Muscle layer of colon (tissue), 2 donors: ENCODE measurements around the gene FSTL5.

ENCODE experiments used
- H3K27ac ChIP-seq: one replicate; pipeline ENCODE4 v1.7.0; 2013; ENCODE audit warnings: low read depth, mild to moderate bottlenecking, low read length, moderate library complexity
- H3K27me3 ChIP-seq, 2 donors: one replicate each; pipeline ENCODE4 v1.7.0; 2013; ENCODE audit warnings: low read length in 2 of 2, mild to moderate bottlenecking in 2 of 2; ENCODE audit not compliant: insufficient read depth in 2 of 2, control insufficient read depth in 1 of 2
- H3K36me3 ChIP-seq: one replicate; pipeline ENCODE4 v1.7.0; 2013; ENCODE audit warnings: mild to moderate bottlenecking, low read length; ENCODE audit not compliant: insufficient read depth
- H3K4me1 ChIP-seq: one replicate; pipeline ENCODE4 v1.7.0; 2013; ENCODE audit warnings: mild to moderate bottlenecking, low read length; ENCODE audit not compliant: insufficient read depth
- H3K4me3 ChIP-seq, 2 donors: one replicate each; pipeline ENCODE4 v1.7.0; 2013; ENCODE audit warnings: low read length in 2 of 2, low read depth in 1 of 2, mild to moderate bottlenecking in 1 of 2, moderate library complexity in 1 of 2
- H3K9ac ChIP-seq: one replicate; pipeline ENCODE4 v1.7.0; 2013; ENCODE audit warnings: low read length
- H3K9me3 ChIP-seq: one replicate; pipeline ENCODE4 v1.7.0; 2013; ENCODE audit warnings: mild to moderate bottlenecking, low read length
- donor health status: abdominal sarcoma.
- donor health status: Adenocarcinoma of cecum.

The FSTL5 gene

GRCh38 chr4:162010362-162010761, 153.4 kb downstream of the FSTL5 start:
- Histone ChIP-seq H3K4me3 (no peak overlapping the region), H3K4me1 (no peaks in the 10 kb centered on the region), H3K9ac (no peak overlapping the region), H3K9me3 (no peaks in the 10 kb centered on the region), H3K27me3 (no peaks in the 10 kb centered on the region), H3K36me3 (no peaks in the 10 kb centered on the region), H3K27ac (no peak overlapping the region)

- no peak overlapping the region for H3K27ac ChIP-seq
- H3K4me1 ChIP-seq = no peaks in the 10 kb centered on the region
- no peaks in the 10 kb centered on the region for H3K27me3 ChIP-seq
- no peaks in the 10 kb centered on the region for H3K36me3 ChIP-seq
- H3K9ac ChIP-seq = no peak overlapping the region
- H3K4me3 ChIP-seq = no peak overlapping the region
- H3K9me3 ChIP-seq = no peaks in the 10 kb centered on the region
Observed at GRCh38 chr4:161992317-161992716, 171.5 kb downstream of the FSTL5 start.

- Histone ChIP-seq H3K9me3 (no peaks in the 10 kb centered on the region), H3K36me3 (no peaks in the 10 kb centered on the region), H3K4me1 (no peaks in the 10 kb centered on the region), H3K4me3 (no peak overlapping the region), H3K27me3 (no peaks in the 10 kb centered on the region), H3K9ac (no peak overlapping the region), H3K27ac (no peak overlapping the region)
Observed at GRCh38 chr4:161991811-161992210, 172.0 kb downstream of the FSTL5 start.

GRCh38 chr4:161990721-161991120, 173.1 kb downstream of the FSTL5 start:
- Histone ChIP-seq H3K4me1 (no peaks in the 10 kb centered on the region), H3K9ac (no peak overlapping the region), H3K4me3 (no peak overlapping the region), H3K9me3 (no peaks in the 10 kb centered on the region), H3K27ac (no peak overlapping the region), H3K27me3 (no peaks in the 10 kb centered on the region), H3K36me3 (no peaks in the 10 kb centered on the region)

GRCh38 chr4:161988946-161989345, 174.9 kb downstream of the FSTL5 start:
- Histone ChIP-seq H3K27ac (no peak overlapping the region), H3K4me3 (no peak overlapping the region), H3K27me3 (no peaks in the 10 kb centered on the region), H3K4me1 (no peaks in the 10 kb centered on the region), H3K9ac (no peak overlapping the region), H3K36me3 (no peaks in the 10 kb centered on the region), H3K9me3 (no peaks in the 10 kb centered on the region)

- no peak overlapping the region for H3K27ac ChIP-seq
- no peaks in the 10 kb centered on the region for H3K9me3 ChIP-seq
- no peaks in the 10 kb centered on the region for H3K27me3 ChIP-seq
- no peaks in the 10 kb centered on the region for H3K36me3 ChIP-seq
- H3K9ac ChIP-seq = no peak overlapping the region
- H3K4me3 ChIP-seq = no peak overlapping the region
- no peaks in the 10 kb centered on the region for H3K4me1 ChIP-seq
Observed at GRCh38 chr4:161987611-161988010, 176.2 kb downstream of the FSTL5 start.

- H3K36me3 ChIP-seq = no peaks in the 10 kb centered on the region
- H3K4me1 ChIP-seq = no peaks in the 10 kb centered on the region
- H3K9me3 ChIP-seq = no peaks in the 10 kb centered on the region
- no peaks in the 10 kb centered on the region for H3K27me3 ChIP-seq
- no peak overlapping the region for H3K4me3 ChIP-seq
- H3K27ac ChIP-seq = no peak overlapping the region
- H3K9ac ChIP-seq = no peak overlapping the region
Observed at GRCh38 chr4:161952382-161952781, 211.4 kb downstream of the FSTL5 start.

GRCh38 chr4:161949946-161950725, 213.7 kb downstream of the FSTL5 start:
- H3K36me3 ChIP-seq = no peaks in the 10 kb centered on the region
- no peaks in the 10 kb centered on the region for H3K27me3 ChIP-seq
- no peaks in the 10 kb centered on the region for H3K4me1 ChIP-seq
- H3K27ac ChIP-seq = no peak overlapping the region
- H3K9ac ChIP-seq = no peak overlapping the region
- H3K4me3 ChIP-seq = no peak overlapping the region
- H3K9me3 ChIP-seq = no peaks in the 10 kb centered on the region

GRCh38 chr4:161948026-161948770, 215.6 kb downstream of the FSTL5 start:
- no peaks in the 10 kb centered on the region for H3K36me3 ChIP-seq
- no peak overlapping the region for H3K9ac ChIP-seq
- no peaks in the 10 kb centered on the region for H3K4me1 ChIP-seq
- no peaks in the 10 kb centered on the region for H3K27me3 ChIP-seq
- H3K27ac ChIP-seq = no peak overlapping the region
- no peak overlapping the region for H3K4me3 ChIP-seq
- no peaks in the 10 kb centered on the region for H3K9me3 ChIP-seq

- Histone ChIP-seq H3K36me3 (no peaks in the 10 kb centered on the region), H3K4me3 (no peak overlapping the region), H3K27ac (no peak overlapping the region), H3K27me3 (no peaks in the 10 kb centered on the region), H3K9me3 (no peaks in the 10 kb centered on the region), H3K4me1 (no peaks in the 10 kb centered on the region), H3K9ac (no peak overlapping the region)
Observed at GRCh38 chr4:161937596-161937995, 226.2 kb downstream of the FSTL5 start.

GRCh38 chr4:161936625-161937550, 226.9 kb downstream of the FSTL5 start:
- H3K4me1 ChIP-seq = no peaks in the 10 kb centered on the region
- H3K36me3 ChIP-seq = no peaks in the 10 kb centered on the region
- H3K4me3 ChIP-seq = no peak overlapping the region
- no peaks in the 10 kb centered on the region for H3K27me3 ChIP-seq
- H3K9ac ChIP-seq = no peak overlapping the region
- no peak overlapping the region for H3K27ac ChIP-seq
- no peaks in the 10 kb centered on the region for H3K9me3 ChIP-seq
